ENCODE data around the gene GPD2.

The GPD2 gene

GRCh38 chr2:156435718-156436496 lies at the start of gene GPD2:
TSS of gene GPD2 (plus strand) at chr2:156436379. CDS start at chr2:156476106, 39,727 bp downstream.
- peak; percentile 75 for DNase-seq
- peak; percentile 71 for ATAC-seq

DNA sequence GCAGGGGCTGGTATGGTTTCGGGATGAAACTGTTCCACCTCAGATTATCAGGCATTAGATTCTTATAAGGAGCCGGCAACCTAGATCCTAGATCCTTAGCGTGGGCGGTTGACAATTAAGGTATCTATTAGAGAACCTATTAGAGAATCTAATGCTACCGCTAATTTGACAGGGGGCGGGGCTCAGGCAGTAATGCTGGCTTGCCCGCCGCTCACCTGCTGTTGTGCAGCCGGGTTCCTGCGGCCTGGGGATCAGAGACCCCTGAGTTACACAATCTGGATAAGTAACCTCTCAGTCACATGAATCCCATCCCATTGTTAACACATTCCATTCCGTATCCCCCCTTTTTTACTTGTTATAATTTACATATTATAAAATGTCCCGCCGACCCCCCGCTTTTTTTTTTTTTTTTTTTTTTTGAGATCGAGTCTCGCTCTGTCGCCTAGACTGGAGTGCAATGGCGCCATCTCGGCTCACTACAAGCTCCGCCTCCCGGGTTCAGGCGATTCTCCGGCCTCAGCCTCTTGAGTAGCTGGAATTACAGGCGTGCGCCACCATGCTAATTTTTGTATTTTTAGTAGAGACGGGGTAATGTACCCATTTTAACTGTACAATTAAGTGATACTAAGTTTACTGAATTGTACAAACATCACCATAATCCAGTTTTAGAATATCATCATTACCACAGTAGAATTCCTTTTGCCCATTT lies 42.0 kb upstream of the GPD2 start:
- ATAC-seq (no peak), DNase-seq (no peak)

DNA sequence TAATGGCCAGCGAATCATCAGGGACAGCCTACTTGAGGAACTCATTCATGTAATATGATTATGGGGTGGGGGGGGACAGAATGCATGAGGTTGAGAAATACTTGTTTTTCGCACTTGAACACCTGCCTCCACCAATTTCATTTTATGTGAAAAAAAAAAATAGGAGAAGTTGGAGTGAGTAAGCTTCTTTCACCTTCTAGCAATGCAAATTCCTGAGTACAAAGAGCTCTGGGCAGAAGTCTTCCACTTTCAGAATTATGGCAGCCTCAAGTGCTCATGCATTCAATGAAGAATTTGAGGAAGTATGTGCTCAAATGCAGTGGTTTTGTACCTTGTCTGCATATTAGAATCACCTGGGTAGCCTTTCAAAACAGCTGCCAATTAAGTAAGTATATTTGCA lies 40.1 kb upstream of the GPD2 start:
- no peak for ATAC-seq
- no peak for DNase-seq

DNA sequence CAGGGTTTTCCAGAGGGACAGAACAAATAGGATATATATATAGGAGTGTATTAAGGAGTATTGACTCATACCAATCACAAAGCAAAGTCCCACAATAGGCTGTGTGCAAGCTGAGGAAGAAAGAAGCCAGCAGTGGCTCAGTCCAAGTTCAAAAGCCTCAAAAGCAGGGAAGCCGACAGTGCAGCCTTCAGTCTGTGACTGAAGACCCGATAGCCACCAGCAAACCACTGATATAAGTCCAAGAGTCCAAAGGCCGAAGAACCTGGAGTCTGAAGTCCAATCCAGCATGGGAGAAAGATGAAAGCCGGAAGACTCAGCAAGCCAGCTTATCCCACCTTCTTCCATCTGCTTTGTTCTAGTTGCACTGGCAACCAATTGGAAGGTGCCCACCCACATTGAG lies 39.0 kb upstream of the GPD2 start:
- DNase-seq: no peak
- ATAC-seq: no peak

DNA sequence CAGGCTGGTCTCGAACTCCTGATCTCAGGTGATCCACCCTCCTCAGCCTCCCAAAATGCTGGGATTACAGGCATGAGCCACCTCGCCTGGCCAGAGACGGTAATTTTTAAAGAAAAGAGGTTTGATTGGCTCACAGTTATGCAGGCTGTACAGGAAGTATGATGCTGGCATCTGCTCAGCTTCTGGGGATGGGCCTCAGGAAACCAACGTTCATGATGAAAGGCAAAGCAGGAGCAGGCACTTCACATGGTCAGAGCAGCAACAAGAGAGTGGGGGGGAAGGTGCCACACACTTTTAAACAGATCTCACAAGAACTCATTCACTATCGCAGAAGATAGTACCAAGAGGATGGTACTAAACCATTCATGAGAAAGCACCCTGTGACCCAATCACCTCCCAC lies 38.0 kb upstream of the GPD2 start:
- no peak for ATAC-seq

GRCh38 chr2:156399224-156399949 lies 36.8 kb upstream of the GPD2 start:
- DNase-seq (no peak), ATAC-seq (no peak)

More for the DNA sequence above, 38.0 kb upstream of the GPD2 start:
- DNase-seq: no peak

GRCh38 chr2:156399950-156400705 lies 36.1 kb upstream of the GPD2 start:
- peak; percentile 64 for ATAC-seq
- peak; percentile 61 for DNase-seq

DNA sequence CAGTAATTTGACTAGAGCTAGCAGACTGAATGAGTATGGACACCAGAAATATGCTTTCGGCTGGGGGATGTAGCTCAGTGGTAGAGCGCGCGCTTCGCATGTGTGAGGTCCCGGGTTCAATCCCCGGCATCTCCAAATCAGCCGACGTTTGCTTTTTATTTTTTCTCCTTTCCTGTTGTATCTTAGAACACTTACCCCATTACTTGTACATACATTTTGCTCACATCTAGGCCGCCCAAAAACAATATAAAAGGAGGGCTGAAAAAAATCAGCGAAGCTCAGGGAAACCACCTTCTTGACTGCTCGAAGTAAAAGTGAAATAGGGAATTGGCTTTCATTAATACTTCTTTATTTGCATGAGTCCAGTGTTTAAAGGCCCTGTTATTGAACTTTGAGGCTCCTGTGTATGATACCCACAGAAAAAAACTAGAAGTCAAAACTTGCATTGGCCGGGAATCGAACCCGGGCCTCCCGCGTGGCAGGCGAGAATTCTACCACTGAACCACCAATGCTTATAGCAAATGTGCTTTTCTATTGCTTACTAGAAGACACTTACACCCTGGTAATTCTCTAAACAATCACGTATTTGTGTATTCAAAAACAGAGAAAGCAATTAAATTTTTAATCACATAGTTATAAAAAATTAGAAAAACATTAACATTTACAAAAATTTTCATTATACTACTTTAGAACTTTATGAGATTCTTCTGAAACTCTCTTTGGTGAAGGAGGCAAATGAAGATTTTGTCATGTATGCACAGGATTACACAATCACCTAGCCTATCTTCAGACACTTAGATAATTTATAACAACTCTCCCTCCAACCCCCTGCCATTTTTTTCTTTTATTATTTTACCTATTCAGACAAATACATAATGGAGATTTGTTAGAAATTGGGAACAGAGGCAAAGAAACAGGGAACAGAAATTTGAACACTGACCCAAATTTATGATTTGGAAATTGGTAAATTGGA lies 35.2 kb upstream of the GPD2 start:
- DNase-seq: peak; percentile 78
- ATAC-seq: peak; percentile 90

GRCh38 chr2:156401861-156402260 lies 34.3 kb upstream of the GPD2 start:
- DNase-seq (no peak), ATAC-seq (no peak)

- ATAC-seq (no peak), DNase-seq (no peak)
Observed at GRCh38 chr2:156405586-156405985, 30.6 kb upstream of the GPD2 start.

- ATAC-seq (no peak), DNase-seq (no peak)
Observed at GRCh38 chr2:156411835-156412234, 24.3 kb upstream of the GPD2 start.

GRCh38 chr2:156421851-156422250 lies 14.3 kb upstream of the GPD2 start:
- DNase-seq: no peak
- no peak for ATAC-seq

DNA sequence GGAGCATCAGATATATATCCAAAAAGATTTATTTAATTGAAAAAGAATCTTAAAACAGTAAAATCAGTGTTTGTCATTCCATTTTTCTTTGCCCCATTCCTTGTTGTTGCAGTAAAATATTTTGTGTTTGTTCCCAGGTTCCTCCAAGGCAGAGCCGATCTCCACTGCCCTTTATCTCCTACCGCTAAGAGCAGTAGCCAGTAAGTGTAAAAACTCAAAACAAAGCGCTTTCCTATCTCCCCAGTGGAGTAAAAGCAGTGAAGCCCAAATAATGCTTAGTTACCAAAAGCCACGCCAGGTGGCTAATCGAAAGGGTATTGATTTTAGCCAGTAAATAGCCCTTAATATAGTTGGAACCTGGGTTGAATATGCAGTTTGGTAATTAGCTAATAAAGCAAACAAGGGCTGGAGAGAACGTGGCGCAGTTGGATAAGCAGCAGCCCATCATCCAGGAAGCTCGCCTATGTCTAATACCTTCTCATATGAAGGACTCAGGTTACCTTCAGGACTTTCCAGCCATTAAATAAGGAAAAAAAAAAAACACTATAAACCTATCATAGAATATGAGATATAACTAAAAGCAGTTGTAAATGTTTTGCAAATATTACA lies 12.4 kb upstream of the GPD2 start:
- DNase-seq (no peak), ATAC-seq (no peak)

DNA sequence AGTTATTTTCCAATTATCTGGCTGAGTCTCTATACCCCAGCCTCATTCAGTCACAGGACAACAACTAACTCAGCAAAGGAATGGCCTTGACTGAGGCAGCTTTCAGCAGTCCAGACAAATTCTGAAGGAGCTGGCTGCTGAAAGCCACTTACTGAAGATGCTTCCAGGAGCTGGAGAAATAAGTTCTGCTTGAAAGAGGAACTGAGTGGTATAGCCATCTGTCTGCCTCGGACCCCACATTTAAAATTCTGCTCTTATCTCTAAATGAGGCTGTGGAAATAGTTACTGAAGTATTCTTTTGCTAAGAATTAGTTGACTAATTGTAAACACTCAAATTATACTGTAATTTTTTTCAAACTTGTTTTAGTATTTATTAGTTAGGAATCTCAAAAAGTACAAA lies 9.1 kb upstream of the GPD2 start:
- DNase-seq (no peak), ATAC-seq (no peak)

DNA sequence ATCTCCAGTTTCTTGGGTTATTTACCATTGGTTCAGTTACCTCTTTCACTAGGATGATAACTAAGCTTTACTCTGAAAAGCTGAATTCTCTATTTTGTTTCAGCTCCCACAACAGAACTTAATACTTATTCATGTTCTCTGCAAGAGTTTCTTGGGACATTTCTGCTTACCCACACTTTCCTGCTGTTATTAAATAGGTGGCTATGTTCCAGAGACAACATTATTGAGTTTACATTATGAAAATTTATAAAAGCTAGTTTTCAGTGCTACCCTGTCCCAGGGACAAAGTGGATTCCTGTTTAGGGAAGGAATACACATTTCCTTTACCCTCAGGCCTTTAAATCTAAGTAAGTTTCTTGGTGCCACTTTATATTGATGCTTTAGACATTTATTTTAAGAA lies 7.0 kb upstream of the GPD2 start:
- no peak for ATAC-seq
- DNase-seq: no peak

DNA sequence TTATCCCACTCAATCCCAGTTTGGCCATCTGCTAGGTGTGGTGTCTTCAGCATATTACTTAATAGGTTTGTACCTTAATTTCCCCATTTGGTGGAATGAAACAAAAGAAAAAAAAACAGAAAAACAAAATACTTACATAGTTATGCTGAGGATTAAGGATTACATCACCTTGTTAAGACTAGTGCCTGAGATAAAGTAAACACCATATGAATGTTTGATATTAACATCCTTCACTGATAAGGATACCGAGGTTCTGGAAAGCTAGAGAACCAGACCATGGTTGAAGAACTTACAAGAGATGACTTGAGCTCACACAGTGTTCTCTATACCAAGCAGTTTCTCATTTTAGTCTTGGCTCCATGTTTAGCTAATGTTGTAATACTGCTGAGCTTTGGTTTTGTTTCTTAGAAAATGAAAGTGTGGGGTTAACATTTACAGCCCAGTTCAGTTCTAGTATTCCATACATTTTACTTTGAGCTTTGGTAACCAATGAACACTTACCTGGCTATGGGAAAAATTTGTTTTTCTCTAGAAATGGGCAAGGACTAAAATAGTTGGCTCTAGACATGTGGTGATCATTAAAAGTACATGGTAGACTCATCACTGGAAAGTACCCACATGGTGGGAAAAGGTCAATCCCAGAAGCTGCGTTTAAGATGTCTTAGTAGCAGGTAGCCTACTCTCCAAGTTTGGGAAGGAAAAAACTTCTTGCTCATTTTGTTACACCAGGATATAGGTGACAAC lies 5.8 kb upstream of the GPD2 start:
- no peak for ATAC-seq
- DNase-seq: no peak

DNA sequence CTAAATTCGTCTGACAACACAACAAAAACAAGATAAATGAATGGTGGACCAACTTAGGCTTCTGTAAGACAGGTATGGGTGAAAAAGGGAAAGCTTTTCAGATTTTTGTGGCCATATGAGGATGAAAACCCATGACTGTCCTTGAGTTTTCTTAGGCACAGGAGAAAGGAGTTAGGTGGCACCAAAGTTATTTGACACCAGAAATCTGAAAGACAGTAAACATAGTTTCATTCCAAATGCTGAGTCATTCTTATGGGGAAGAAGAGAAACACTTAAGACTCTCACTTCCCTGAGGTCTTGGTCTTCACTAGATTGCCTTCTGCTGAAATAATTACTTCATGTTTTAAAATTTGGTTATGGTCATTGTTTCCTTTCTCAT lies 5.2 kb upstream of the GPD2 start:
- peak; percentile 16 for ATAC-seq
- no peak for DNase-seq

DNA sequence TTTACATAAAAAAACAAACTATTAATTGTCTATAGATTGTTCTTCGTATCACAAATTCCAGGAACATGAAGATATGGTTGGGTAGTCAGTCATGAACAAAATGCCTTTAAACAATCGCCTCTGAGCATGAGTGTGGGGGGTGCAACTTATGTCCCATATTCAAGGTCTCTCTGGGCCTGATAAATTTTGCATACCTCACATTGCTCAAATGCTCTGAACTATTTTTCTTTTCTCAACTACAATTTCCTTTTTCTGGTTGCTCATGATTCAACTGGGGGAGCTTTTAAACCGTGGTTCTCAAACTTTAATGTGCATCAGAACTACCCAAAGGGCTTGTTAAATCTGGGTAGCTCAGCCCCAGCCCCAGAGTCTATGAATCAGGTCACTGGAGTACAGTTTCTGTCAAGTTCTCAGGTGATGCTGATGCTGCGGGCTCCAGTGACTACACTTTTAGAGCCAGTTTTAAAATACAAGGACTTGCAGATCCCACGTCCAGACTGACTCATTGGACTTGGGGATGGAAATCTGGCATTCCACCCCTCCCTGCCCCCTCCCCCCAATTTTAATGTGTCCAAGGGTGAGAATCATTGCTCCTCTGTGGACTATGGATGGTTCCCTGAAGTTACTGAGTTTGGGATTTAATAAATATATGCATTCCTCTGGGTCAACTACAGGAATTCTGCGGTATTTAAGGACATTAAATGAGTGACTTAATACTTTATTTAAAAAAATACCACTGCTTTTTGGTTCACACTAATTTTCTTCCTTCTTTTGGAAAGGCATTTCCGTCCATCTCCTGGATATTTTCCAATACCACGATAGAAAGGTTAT lies 1.5 kb upstream of the GPD2 start:
- ATAC-seq (no peak), DNase-seq (peak; percentile 14)

DNA sequence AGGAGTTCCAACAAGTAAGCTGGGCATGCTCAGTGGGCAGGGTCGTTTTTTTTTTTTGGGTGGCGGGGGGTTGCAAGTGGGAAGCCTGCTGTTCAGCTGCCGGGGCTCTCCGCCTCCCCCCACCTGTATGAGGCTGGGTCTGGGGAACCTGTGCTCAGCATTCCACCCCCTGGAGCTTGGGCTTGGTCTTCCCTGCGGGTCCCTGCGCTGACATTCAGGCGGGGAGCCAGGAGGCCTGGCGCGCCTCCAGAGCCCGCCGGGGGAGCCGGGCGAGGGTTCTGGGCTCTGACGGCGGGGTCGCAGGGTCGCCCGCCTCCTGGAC lies 822 bp upstream of the GPD2 start:
- ATAC-seq (no peak), DNase-seq (no peak)
